HUES48 (cell line): Measurements from ENCODE around the gene GYPE.
"Not testable (repeated sequence)": the region's sequence is repeated elsewhere in the genome, so short reads cannot be mapped to it uniquely, and the experiment has no call there.

Experiments used
- H3K27ac ChIP-seq: one replicate; pipeline ENCODE4 v1.7.0; 2013; ENCODE audit warnings: low read depth, low read length, inconsistent platforms
- H3K27me3 ChIP-seq: 2 replicates; pipeline ENCODE4 v1.6.1; 2013; ENCODE audit warnings: mild to moderate bottlenecking, low read length; ENCODE audit not compliant: control insufficient read depth, insufficient read depth
- H3K36me3 ChIP-seq: 2 replicates; pipeline ENCODE4 v1.6.1; 2013; ENCODE audit warnings: low read length; ENCODE audit not compliant: control insufficient read depth, insufficient read depth
- H3K4me1 ChIP-seq: 2 replicates; pipeline ENCODE4 v1.6.1; 2013; ENCODE audit warnings: mild to moderate bottlenecking, low read length; ENCODE audit not compliant: control insufficient read depth, insufficient read depth
- H3K4me3 ChIP-seq: 2 replicates; pipeline ENCODE4 v1.5.1; 2013; ENCODE audit warnings: mild to moderate bottlenecking, low read depth, low read length
- H3K9ac ChIP-seq: 2 replicates; pipeline ENCODE4 v1.6.1; 2013; ENCODE audit warnings: mild to moderate bottlenecking, low read depth, low read length, moderate library complexity
- H3K9me3 ChIP-seq: 2 replicates; pipeline ENCODE4 v1.6.1; 2013; ENCODE audit warnings: low read length; ENCODE audit not compliant: control insufficient read depth, insufficient read depth

Gene GYPE

GRCh38 chr4:143839413-143839812, 65.9 kb downstream of the GYPE start:
- H3K4me3 ChIP-seq, H3K9me3 ChIP-seq, H3K36me3 ChIP-seq, H3K9ac ChIP-seq, H3K4me1 ChIP-seq, H3K27me3 ChIP-seq, H3K27ac ChIP-seq: not testable (repeated sequence)

GRCh38 chr4:143834196-143834595, 71.2 kb downstream of the GYPE start:
- not testable (repeated sequence) for H3K9me3 ChIP-seq, H3K4me3 ChIP-seq, H3K27me3 ChIP-seq, H3K4me1 ChIP-seq, H3K9ac ChIP-seq, H3K36me3 ChIP-seq, H3K27ac ChIP-seq

- not testable (repeated sequence) for H3K4me3 ChIP-seq, H3K27me3 ChIP-seq, H3K4me1 ChIP-seq, H3K36me3 ChIP-seq, H3K9ac ChIP-seq, H3K27ac ChIP-seq, H3K9me3 ChIP-seq
These were observed 71.7 kb downstream of the GYPE start for GRCh38 chr4:143833676-143834075.

- not testable (repeated sequence) for H3K9me3 ChIP-seq, H3K4me1 ChIP-seq, H3K27me3 ChIP-seq, H3K27ac ChIP-seq, H3K9ac ChIP-seq, H3K36me3 ChIP-seq, H3K4me3 ChIP-seq
These were observed 74.8 kb downstream of the GYPE start for GRCh38 chr4:143830576-143830975.

- H3K4me3 ChIP-seq, H3K27ac ChIP-seq, H3K27me3 ChIP-seq, H3K9me3 ChIP-seq, H3K9ac ChIP-seq, H3K4me1 ChIP-seq, H3K36me3 ChIP-seq: not testable (repeated sequence)
These were observed 76.1 kb downstream of the GYPE start for GRCh38 chr4:143829239-143829620.
